Stimulated activated naive B cell treated with anti-CD40 and anti-IgM and Interleukin-4, amounts not matched to agents 10 μg/mL and 1 μg/mL and 100 μg/mL, for 72 hours (primary cell): Measurements from ENCODE around the gene OGN.

Experiments used
- ATAC-seq, 2 donors: fragments of 150-1000 bp; cut with Tn5 transposase; replicated peaks; 2 replicates each; pipeline ENCODE4 v1.10.0; 2021; ENCODE audit warnings: moderate library complexity in 1 of 2
- DNase-seq: peaks from one replicate; pipeline ENCODE4 v3.0.0; 2021
- H3K27ac Mint-ChIP-seq: one replicate; pipeline ENCODE4 v1.8.0; 2022; ENCODE audit warnings: mild to moderate bottlenecking, mixed read lengths
- H3K27me3 Mint-ChIP-seq, 2 donors: one replicate each; pipeline ENCODE4 v1.8.0; 2022; ENCODE audit warnings: mixed read lengths in 2 of 2
- H3K36me3 Mint-ChIP-seq, 2 donors: one replicate each; pipeline ENCODE4 v1.8.0; 2022; ENCODE audit warnings: mixed read lengths in 2 of 2, mild to moderate bottlenecking in 1 of 2
- H3K4me1 Mint-ChIP-seq, 2 donors: one replicate each; pipeline ENCODE4 v1.8.0; 2022; ENCODE audit warnings: mixed read lengths in 2 of 2, mild to moderate bottlenecking in 1 of 2
- H3K4me3 Mint-ChIP-seq, 2 donors: one replicate each; pipeline ENCODE4 v1.8.0; 2022; ENCODE audit warnings: mild to moderate bottlenecking in 2 of 2, mixed read lengths in 2 of 2, moderate library complexity in 1 of 2
- H3K9me3 Mint-ChIP-seq, 2 donors: one replicate each; pipeline ENCODE4 v1.8.0; 2022; ENCODE audit warnings: mixed read lengths in 2 of 2, mild to moderate bottlenecking in 1 of 2

OGN gene, protein sequence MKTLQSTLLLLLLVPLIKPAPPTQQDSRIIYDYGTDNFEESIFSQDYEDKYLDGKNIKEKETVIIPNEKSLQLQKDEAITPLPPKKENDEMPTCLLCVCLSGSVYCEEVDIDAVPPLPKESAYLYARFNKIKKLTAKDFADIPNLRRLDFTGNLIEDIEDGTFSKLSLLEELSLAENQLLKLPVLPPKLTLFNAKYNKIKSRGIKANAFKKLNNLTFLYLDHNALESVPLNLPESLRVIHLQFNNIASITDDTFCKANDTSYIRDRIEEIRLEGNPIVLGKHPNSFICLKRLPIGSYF

DNA sequence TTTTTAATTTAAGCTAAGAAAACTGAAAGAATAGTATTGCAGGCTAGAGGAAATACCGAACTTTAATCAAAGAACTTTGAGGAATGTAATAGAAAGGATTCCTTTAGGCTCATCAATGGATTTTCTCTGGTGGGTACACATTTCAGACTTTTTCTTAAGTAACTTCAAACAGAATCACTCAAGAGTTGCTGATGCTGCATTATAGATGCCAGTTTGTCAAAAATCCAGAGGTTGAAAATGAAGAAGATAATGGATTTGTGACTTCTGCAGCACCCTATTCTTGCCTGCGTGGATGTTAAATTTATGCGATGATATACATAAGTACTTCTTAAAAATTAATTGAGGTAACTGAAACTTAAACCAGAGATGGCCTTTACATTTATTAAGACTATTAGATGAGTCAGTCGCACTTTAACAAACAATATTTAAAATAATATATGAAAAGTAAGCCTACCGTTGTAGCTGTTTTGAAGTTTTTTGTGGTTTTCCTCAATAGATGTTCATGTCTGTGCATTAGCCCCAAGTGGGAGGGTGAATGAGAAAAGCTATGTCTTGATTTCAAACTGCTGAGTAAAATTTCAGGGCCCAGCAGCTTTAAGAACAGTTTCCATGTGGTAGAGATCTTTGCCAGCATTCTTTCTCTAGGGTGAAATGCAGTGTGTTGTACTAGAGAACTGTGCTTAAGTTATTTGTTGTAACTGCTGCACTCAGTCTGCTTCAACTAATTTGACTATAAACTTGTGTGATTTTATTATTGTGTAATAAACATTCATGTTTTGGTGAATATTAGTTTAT is at the start of gene OGN:
Gene OGN (minus strand): TSS at position 537 of the 795 bp plus-strand sequence. CDS start 1,171 bp downstream, outside the sequence.
- Mint-ChIP-seq H3K9me3 (no peaks in the 10 kb centered on the region), H3K36me3 (peaks cover 0 to 2% of the 10 kb centered on the region in 2 donors), H3K27ac (no peak within 1 kb of the TSS), H3K27me3 (no peaks in the 10 kb centered on the region), H3K4me1 (peaks cover 16 to 18% of the 10 kb centered on the region in 2 donors), H3K4me3 (no peak within 1 kb of the TSS)
- no peak for ATAC-seq
- DNase-seq: no peak

DNA sequence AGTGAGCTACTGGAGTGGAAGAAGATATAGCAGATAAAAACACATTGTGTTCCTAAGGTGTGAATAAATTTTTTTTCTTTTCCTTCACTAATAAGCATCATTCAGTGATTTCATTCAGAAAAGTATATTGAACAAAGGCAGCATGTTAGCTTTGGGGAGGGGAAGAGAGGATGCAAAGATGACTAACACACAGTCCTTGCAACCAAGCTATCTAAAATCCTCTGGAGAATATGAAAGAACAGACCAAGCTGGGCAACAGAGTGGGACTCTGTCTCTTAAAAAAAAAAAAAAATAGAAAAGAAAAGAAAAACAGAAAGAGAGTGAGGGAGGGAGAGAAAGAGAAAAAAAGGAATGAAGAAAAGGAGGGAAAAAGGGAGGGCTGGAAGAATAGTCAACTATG is 42.2 kb upstream of the OGN start:
- H3K27me3 Mint-ChIP-seq: no peaks in the 10 kb centered on the region
- H3K9me3 Mint-ChIP-seq: no peaks in the 10 kb centered on the region
- no peaks in the 10 kb centered on the region for H3K36me3 Mint-ChIP-seq
- ATAC-seq (no peak), DNase-seq (no peak)
- no peak overlapping the region for H3K4me3 Mint-ChIP-seq
- H3K4me1 Mint-ChIP-seq: peaks cover 0 to 2% of the 10 kb centered on the region in 2 donors
- H3K27ac Mint-ChIP-seq: no peak overlapping the region

DNA sequence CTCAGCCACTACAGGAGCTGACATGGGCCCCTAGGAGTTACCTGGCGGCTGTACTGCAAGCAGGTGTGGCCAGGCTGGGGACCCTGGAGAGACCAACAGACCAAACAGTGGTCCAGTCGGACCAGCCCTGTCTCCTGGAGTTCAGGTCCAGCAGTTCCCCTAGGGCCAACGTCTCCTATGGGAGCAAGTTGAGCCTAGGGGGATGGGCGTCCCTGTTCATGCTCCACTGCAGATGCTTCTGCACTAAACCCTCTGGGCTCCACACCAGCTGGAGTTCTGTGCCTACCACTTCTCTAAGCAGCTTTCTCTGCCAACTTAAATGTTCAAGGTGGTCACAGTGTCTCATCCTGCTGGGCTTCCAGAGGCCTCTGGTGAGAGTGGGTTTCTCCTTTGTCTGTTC is 40.5 kb upstream of the OGN start:
- ATAC-seq (no peak), DNase-seq (no peak)
- Mint-ChIP-seq H3K27ac (no peak overlapping the region), H3K4me1 (peaks cover 0 to 2% of the 10 kb centered on the region in 2 donors), H3K9me3 (no peaks in the 10 kb centered on the region), H3K27me3 (no peaks in the 10 kb centered on the region), H3K36me3 (no peaks in the 10 kb centered on the region), H3K4me3 (no peak overlapping the region)

DNA sequence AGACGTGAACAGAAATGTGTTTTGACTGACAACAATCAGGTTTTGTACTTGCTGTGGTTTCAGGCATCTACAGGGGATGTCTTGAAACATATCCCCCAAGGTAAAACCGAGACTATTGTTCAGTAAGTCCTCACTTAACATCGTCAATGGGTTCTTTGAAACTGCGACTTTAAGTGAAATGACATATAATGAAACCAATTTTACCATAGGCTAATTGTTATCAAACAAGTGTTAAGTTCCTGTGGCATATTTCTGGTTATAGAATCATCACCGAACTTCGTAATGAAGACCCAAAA is 36.3 kb upstream of the OGN start:
- Mint-ChIP-seq H3K27ac (no peak overlapping the region), H3K4me1 (peaks cover 0 to 2% of the 10 kb centered on the region in 2 donors), H3K9me3 (no peaks in the 10 kb centered on the region), H3K36me3 (no peaks in the 10 kb centered on the region), H3K27me3 (no peaks in the 10 kb centered on the region), H3K4me3 (no peak overlapping the region)
- DNase-seq: no peak
- ATAC-seq: no peak

DNA sequence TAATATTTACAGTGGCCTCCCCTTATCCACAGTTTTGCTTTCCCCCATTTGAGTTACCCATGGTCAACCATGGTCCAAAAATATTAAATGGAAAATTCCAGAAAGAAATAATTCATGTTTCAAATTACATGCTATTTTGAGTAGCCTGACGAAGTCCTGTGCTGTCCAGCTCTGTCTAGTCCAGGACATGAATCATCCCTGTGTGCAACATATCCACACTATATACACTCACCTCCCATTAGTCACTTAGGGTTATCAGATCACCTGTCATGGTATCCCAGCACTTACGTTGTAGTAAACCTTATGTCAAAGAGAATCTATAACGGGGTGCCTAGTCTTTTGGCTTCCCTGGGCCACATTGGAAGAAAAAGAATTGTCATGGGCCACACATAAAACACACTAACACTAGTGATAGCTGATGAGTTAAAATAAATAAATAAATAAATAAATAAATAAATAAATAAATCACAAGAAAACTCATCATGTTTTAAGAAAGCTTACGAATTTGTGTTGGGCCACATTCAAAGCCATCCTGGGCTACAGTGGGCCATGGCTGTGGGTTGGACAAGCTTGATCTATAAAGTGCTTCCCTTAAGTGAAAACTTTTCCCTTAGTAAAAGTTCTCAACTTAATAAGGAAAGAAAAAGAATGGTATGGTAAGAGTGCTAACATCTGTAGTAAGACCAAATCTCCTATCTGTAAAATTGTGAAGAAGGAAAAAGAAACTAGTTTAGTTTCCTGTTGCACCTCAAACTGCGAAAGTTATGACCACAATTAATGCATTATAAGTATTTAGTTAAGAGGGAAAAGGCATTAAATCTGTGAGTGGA is 35.8 kb upstream of the OGN start:
- Mint-ChIP-seq H3K4me3 (no peak overlapping the region), H3K27ac (no peak overlapping the region), H3K4me1 (peaks cover 0 to under 1% of the 10 kb centered on the region in 2 donors), H3K27me3 (no peaks in the 10 kb centered on the region), H3K36me3 (no peaks in the 10 kb centered on the region), H3K9me3 (no peaks in the 10 kb centered on the region)
- DNase-seq (no peak), ATAC-seq (no peak)

DNA sequence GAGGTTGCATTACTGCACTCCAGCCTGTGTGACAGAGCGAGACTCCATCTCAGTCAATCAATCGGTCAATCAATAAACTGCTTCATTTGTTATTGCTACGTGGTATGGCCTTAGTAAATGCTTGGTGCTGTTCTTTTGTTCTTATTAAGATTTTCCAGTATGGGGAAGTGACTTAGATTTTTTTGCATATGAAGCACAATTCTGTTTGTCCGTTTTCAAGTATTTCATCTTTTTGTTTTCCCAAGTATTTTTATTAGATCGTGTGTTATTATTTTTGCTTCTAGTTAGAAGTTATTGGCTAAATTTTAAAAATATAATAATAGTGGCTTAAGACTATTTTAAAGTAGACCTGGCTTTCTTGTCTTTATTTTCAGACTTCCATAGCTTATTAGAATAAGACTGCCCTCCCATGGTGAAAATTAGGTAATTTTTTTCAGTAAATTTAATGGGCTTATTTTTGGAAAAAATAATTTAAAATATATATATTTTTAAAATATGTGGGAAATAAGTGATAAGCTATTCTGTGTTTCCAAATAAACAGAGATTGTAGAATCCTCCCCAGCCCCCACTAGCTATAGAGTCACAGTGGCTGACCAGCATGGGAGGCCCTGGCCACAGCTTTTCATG is 34.6 kb upstream of the OGN start:
- no peaks in the 10 kb centered on the region for H3K36me3 Mint-ChIP-seq
- H3K4me1 Mint-ChIP-seq: no peaks in the 10 kb centered on the region
- H3K27ac Mint-ChIP-seq: no peak overlapping the region
- DNase-seq: no peak
- no peaks in the 10 kb centered on the region for H3K9me3 Mint-ChIP-seq
- H3K4me3 Mint-ChIP-seq: no peak overlapping the region
- no peaks in the 10 kb centered on the region for H3K27me3 Mint-ChIP-seq
- ATAC-seq: no peak

DNA sequence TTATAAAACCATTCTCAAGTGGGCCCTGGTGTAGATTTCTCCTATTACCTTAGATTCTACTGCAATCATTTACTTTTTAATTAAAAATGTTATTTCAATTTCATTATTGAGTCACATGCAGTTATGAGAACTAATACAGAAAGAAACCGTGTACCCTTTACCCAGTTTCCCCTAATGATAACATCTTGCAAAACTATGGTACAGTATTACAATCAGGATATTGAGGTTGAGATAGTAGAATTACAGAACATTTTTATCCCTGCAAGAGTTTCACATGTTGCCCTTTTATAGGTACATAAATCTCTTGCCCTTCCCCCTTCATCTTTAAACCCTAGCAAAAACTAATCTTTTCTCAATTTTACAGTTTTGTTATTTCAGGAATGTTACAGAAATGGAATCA is 30.9 kb upstream of the OGN start:
- Mint-ChIP-seq H3K27me3 (no peaks in the 10 kb centered on the region), H3K36me3 (peaks cover 3 to 6% of the 10 kb centered on the region in 2 donors)

DNA sequence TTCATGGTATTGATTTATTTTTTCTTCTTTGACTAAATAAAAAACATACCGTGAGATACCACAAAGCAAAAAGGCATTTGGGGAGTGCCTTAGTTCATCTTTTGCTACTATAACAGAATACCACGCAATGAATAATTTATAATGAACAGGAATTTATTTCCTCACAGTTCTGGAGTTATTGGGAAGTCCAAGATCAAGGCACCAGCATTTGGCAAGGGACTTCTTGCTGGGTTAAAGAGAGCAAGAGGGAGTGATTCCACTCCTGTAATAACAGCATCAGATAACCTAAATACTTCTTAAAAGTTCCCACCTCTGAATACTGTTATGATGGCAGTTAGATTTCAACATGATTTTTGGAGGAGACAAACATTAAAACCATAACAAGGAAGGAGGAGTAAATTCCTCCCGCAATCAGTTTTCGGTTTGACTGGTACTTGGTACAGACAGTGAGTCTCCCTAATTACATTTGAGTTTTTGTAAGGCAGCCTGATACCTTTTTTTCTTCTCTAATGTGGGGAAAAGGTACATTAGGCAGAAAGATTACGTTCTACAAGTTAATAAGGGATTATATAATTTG is 28.7 kb upstream of the OGN start:
- no peak for DNase-seq
- no peak for ATAC-seq
- H3K27me3 Mint-ChIP-seq: no peaks in the 10 kb centered on the region
- H3K9me3 Mint-ChIP-seq: no peaks in the 10 kb centered on the region
- H3K4me1 Mint-ChIP-seq: no peaks in the 10 kb centered on the region
- H3K27ac Mint-ChIP-seq: no peak overlapping the region
- H3K36me3 Mint-ChIP-seq: peaks cover 5 to 6% of the 10 kb centered on the region in 2 donors
- H3K4me3 Mint-ChIP-seq: no peak overlapping the region

More for the DNA sequence above, 30.9 kb upstream of the OGN start:
- no peak overlapping the region for H3K4me3 Mint-ChIP-seq
- no peaks in the 10 kb centered on the region for H3K4me1 Mint-ChIP-seq
- no peak for DNase-seq
- H3K27ac Mint-ChIP-seq: no peak overlapping the region
- H3K9me3 Mint-ChIP-seq: no peaks in the 10 kb centered on the region
- no peak for ATAC-seq

DNA sequence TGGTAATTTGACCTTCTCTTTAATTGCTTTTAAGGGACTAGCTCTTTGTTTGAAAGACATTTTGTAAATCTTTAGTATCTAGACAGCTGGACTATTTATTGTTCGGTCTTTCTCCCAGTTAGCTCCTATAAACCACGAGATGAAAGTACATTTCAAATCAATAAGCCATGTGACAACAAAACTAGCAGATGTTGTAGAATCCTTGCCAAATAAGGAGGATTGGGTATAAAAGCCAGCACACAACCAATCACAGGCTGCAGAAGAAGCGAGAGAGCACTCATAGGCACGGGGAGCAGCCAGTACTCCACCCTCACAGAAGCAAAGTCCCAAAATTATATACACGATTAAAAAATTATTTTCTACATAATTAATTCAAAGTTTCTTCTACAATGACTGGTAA is 28.0 kb upstream of the OGN start:
- ATAC-seq: no peak
- H3K36me3 Mint-ChIP-seq: peaks cover 5 to 6% of the 10 kb centered on the region in 2 donors
- DNase-seq: no peak

DNA sequence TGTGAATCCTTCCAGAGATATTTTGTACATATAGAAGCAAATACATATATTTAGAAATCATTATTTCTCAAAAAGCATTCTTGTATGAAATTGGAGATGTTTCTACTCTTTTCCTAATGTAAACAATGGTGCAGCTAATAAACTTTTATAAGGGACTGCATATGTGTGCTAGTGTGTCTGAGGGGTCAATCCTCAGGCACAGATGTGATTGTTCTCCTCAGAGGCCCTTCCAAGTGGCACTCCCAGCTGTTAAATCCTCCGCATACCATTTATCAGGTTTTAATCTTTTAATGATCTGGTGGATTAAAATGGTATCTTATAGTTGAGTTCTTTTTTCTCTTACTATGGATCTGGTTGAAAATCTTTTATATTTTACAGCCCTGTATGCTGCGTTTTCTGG is 25.5 kb upstream of the OGN start:
- Mint-ChIP-seq H3K9me3 (no peaks in the 10 kb centered on the region), H3K4me1 (no peaks in the 10 kb centered on the region), H3K4me3 (no peak overlapping the region), H3K36me3 (peaks cover 5 to 6% of the 10 kb centered on the region in 2 donors), H3K27ac (no peak overlapping the region), H3K27me3 (no peaks in the 10 kb centered on the region)
- no peak for DNase-seq
- no peak for ATAC-seq

More for the DNA sequence above, 28.0 kb upstream of the OGN start:
- no peak overlapping the region for H3K4me3 Mint-ChIP-seq
- H3K27ac Mint-ChIP-seq: no peak overlapping the region
- H3K27me3 Mint-ChIP-seq: no peaks in the 10 kb centered on the region
- no peaks in the 10 kb centered on the region for H3K9me3 Mint-ChIP-seq
- H3K4me1 Mint-ChIP-seq: no peaks in the 10 kb centered on the region

DNA sequence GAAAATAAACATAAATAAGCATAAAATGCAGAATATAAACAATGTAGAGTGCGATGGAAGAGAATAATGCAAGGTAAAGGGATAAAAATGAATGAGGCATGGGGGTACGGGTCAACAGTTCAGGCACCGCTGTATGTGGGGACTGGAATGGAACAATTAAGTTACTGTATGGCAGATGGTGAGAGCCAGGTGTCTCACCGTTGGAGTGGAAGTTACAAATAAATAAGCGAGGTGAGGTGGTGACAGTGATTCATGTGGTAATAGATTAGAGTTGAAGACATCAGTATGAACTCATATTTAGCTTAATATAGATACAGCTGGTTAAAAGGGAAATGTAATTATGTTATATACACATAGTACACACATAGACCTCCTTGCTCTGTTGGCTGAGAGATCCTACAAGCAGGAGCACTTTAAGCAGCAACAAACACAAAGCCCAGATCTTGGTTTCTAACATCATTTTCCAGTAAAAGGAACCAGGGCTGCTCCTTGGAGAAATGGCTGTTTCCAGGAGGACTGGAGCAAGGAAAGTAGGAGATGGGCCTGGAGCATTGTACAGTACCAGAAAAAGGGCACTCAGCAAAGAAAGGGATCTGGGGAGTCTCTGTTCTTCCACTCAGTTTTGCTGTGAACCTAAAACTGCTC is 22.2 kb upstream of the OGN start:
- H3K9me3 Mint-ChIP-seq: no peaks in the 10 kb centered on the region
- no peak for ATAC-seq
- no peak overlapping the region for H3K4me3 Mint-ChIP-seq
- no peak for DNase-seq
- H3K36me3 Mint-ChIP-seq: peaks cover 5 to 10% of the 10 kb centered on the region in 2 donors
- peaks cover 4 to 6% of the 10 kb centered on the region in 2 donors for H3K4me1 Mint-ChIP-seq
- no peak overlapping the region for H3K27ac Mint-ChIP-seq
- no peaks in the 10 kb centered on the region for H3K27me3 Mint-ChIP-seq

DNA sequence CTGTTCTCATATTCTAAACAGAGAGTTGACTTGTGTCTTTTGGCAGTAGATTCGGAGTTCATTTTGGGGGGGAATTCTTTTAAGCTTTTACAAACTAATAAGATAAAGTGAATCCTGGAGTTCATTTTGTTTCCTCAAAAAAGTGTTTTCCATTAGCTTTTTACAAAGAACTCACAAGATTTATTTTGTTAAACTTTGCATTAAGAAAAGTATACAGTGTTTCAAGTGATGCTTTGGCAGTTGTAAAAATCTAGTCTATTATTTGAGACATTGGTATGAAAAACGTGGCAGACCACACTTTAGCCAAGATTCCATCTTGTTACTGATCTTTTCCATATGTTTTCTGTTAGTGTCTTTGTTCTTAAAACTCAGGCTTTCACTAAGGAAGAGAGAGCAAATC is 21.1 kb upstream of the OGN start:
- H3K4me1 Mint-ChIP-seq: peaks cover 4 to 6% of the 10 kb centered on the region in 2 donors
- H3K27ac Mint-ChIP-seq: no peak overlapping the region
- H3K36me3 Mint-ChIP-seq: peaks cover 2 to 7% of the 10 kb centered on the region in 2 donors
- H3K9me3 Mint-ChIP-seq: no peaks in the 10 kb centered on the region
- H3K4me3 Mint-ChIP-seq: no peak overlapping the region
- ATAC-seq (no peak), DNase-seq (no peak)
- H3K27me3 Mint-ChIP-seq: no peaks in the 10 kb centered on the region

DNA sequence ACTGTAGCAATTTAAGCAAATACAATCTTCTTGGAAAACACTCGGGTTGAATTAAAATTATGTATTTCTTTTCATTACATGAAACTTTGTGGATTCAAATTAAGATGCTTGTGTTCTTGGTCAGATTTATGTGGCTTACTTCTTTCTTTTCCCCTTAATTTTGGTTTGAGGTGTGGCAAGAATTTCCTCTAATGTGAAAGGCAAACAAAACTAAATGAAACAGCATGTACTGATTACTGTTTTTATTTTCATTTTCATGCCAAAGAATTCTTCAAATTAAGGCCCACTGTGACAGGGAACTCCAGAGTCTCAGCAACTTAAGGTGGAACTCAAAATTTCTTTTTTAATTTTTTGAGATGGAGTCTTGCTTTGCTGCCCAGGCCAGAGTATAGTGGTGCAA is 20.0 kb upstream of the OGN start, which contains the start of gene OMD:
Gene OMD (minus strand): TSS at position 132 of the 400 bp plus-strand sequence. CDS start 6,913 bp downstream, outside the sequence.
- Mint-ChIP-seq H3K27ac (no peak within 1 kb of the TSS), H3K9me3 (no peaks in the 10 kb centered on the region), H3K4me1 (peaks cover 4 to 6% of the 10 kb centered on the region in 2 donors), H3K27me3 (no peaks in the 10 kb centered on the region), H3K36me3 (peaks cover 4% of the 10 kb centered on the region in 2 donors), H3K4me3 (no peak within 1 kb of the TSS)
- ATAC-seq (no peak), DNase-seq (no peak)
